GM18520 (cell line): ENCODE results near the gene PPP2R1A.

Source experiments
- ATAC-seq: cut with Tn5 transposase; IDR thresholded peaks from one replicate; pipeline ENCODE4 v1.9.1; 2021; ENCODE audit not compliant: unreplicated experiment

The PPP2R1A gene

GRCh38 chr19:52189735-52190486 is at the start of gene PPP2R1A:
PPP2R1A (plus strand) TSS chr19:52190052; CDS start chr19:52190097, 45 bp downstream.
- ATAC-seq: peak; percentile 91

GRCh38 chr19:52141203-52141602 is 48.6 kb upstream of the PPP2R1A start:
- ATAC-seq: no peak

GRCh38 chr19:52142001-52142595 is 47.8 kb upstream of the PPP2R1A start:
- no peak for ATAC-seq

- ATAC-seq: no peak
Observed at GRCh38 chr19:52148256-52148655, 41.6 kb upstream of the PPP2R1A start.

GRCh38 chr19:52155596-52156359 is 34.1 kb upstream of the PPP2R1A start:
- ATAC-seq: no peak

GRCh38 chr19:52170304-52170703 is 19.5 kb upstream of the PPP2R1A start:
- no peak for ATAC-seq

- no peak for ATAC-seq
Observed at GRCh38 chr19:52170863-52171320, 19.0 kb upstream of the PPP2R1A start.

- ATAC-seq: no peak
Observed at GRCh38 chr19:52171321-52172169, 18.3 kb upstream of the PPP2R1A start, which contains the start of gene ZNF836. ZNF836 (minus strand) TSS chr19:52171621; CDS start chr19:52168072, 3,549 bp downstream.

- no peak for ATAC-seq
Observed at GRCh38 chr19:52172347-52172746, 17.5 kb upstream of the PPP2R1A start.

- no peak for ATAC-seq
Observed at GRCh38 chr19:52176574-52176973, 13.3 kb upstream of the PPP2R1A start.

GRCh38 chr19:52187407-52187806 is 2.4 kb upstream of the PPP2R1A start:
- ATAC-seq: no peak

GRCh38 chr19:52188822-52189734 is 774 bp upstream of the PPP2R1A start:
- peak; percentile 0 for ATAC-seq

- no peak for ATAC-seq
Observed at GRCh38 chr19:52190487-52191293, 838 bp downstream of the PPP2R1A start.

- ATAC-seq: no peak
Observed at GRCh38 chr19:52191389-52191788, 1.5 kb downstream of the PPP2R1A start.

GRCh38 chr19:52191951-52192350 is 2.1 kb downstream of the PPP2R1A start:
- ATAC-seq: no peak

GRCh38 chr19:52196256-52196967 is 6.6 kb downstream of the PPP2R1A start:
- no peak for ATAC-seq

GRCh38 chr19:52197964-52198363 is 8.1 kb downstream of the PPP2R1A start:
- ATAC-seq: no peak

GRCh38 chr19:52198678-52199077 is 8.8 kb downstream of the PPP2R1A start:
- no peak for ATAC-seq
